ENCODE data around the gene NCAM1.
"Not testable (repeated sequence)": the region's sequence is repeated elsewhere in the genome, so short reads cannot be mapped to it uniquely, and the experiment has no call there.

Gene NCAM1

GRCh38 chr11:113022262-113022661 lies 61.0 kb downstream of the NCAM1 start:
- DNase-seq (ENCODE audit: low spot score): no peak

DNA sequence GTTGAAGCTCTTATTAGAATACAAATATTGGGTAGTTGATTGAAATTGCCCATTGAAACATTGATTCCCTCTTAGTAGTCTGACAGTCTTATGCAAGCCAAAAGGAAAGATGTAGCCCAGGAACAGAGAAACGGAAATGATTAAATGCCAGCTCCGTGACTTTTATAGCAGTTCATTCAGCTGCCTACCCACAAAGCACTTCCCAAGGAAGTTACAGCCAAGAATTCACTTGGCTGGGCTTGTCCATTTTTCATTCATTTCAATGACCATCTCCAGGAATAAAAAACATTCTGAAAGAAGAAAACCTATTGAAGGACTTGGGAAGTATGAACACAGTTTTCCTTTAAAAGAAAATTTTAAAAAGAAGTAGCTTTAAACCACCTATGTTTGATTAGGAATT lies 62.0 kb downstream of the NCAM1 start:
- DNase-seq (ENCODE audit: low spot score): no peak

DNA sequence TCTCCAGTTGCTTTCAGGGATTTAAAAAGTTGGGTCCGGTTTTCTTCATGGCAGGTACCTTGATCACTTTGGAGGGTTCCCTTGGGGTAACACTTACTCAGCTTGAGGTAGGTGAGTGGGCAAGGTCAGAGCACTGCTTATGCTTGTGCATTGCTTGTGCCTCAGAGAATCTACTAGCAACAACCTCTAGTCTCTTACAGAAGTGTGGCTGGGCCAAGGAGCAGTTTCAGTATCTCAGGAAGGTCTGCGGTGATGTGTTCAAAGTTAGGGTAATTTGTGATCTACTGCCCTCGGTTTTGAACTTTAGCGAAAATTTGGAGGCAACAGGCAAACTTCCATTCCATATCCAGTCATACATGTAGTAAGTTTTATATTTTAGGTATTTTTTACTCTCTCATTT lies 62.8 kb downstream of the NCAM1 start:
- DNase-seq (ENCODE audit: low spot score): no peak

- no peak for DNase-seq (ENCODE audit: low spot score)
These were observed 65.6 kb downstream of the NCAM1 start for GRCh38 chr11:113026778-113027177.

DNA sequence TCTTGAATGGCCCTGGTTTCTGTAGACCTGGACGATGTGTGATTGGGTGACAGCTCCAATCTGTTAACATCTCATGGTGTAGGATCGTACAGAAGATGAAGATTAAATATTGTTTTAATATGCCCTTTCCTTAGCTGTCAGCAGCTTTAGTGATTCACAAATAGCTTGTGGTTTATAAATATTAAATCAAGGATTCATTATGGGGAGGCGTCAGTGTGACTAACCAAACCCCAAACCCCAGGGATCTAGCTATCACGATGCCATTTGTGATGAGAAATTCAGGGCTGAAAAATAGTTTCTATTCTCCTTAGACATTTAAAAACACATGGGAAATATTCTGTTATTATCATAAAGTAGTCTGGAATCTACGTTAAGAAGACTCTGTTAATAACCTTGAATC lies 73.4 kb downstream of the NCAM1 start:
- DNase-seq (ENCODE audit: low spot score): no peak

DNA sequence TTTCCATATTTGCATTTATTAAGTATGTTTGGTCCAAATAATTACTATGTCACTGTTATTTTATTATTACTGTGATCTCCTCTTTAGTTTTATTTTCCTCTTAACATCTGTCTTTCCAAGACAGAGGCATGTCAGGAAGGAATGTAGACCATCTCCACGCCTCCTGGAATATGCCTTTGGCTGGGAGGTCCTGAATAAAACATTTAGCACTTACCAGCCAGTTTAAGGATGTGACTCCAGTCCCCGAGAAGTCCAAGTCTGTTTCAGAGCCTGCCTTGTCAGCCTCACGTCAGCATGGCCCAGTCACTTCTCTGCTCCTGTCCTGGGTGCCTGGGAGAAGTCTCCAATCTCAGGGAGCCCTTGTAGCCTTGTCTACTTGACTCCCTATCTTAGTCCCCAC lies 74.5 kb downstream of the NCAM1 start:
- no peak for DNase-seq (ENCODE audit: low spot score)

- DNase-seq (ENCODE audit: low spot score): no peak
These were observed 82.5 kb downstream of the NCAM1 start for GRCh38 chr11:113043698-113044097.

DNA sequence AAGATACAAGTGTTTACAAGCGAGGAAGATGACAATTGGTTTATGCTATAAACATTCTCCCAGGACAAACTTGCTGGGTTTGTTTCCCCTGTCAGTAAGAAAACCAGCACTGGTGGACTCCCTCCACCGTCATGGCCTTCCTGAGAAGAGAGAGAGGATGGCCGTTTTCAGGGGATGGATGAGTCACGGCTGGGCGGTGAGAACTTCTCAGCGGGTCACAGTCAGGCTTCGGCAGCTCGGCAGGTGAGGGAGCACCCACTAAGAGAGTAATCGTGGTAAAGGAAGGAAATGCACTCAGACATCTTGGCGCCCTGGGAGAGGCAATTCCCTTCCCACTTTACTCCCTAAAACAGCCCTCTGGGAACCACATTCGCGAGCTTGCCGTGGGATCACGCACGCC lies 83.9 kb downstream of the NCAM1 start:
- DNase-seq (ENCODE audit: low spot score): no peak

DNA sequence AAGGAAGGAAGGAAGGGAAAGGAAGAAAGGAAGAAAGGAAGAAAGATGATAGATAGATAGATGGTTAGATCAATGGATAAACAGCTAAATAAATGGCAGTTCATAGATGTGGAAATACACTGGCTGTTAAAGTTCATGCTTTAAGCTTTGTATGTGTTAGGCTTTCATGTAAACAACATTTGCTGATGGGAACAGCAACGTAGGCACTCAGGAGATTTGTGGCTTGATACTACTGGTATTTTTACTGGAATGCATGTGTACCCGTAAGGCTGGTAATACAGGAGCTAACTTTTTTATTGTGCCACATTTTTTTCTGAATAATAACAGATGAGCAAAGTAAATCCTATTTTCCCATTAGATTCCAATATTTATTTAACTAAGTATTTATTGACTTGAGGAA lies 85.6 kb downstream of the NCAM1 start:
- DNase-seq (ENCODE audit: low spot score): no peak

- peak; percentile 86 for DNase-seq (ENCODE audit: low spot score)
These were observed 87.9 kb downstream of the NCAM1 start for GRCh38 chr11:113048820-113049768.

DNA sequence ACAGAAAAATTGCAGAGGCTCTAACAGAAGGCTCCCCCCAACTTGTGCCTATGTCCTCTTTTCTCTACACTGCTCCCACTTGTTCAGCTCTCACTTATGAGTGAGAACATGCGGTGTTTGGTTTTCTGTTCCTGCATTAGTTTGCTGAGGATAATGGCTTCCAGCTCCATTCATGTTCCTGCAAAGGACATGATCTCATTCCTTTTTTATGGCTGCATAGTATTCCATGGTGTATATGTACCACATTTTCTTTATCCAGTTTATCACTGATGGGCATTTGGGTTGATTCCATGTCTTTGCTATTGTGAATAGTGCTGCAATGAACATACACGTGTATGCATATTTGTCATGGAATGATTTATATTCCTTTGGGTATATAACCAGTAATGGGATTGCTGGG lies 91.8 kb downstream of the NCAM1 start:
- DNase-seq (ENCODE audit: low spot score): not testable (repeated sequence)

DNA sequence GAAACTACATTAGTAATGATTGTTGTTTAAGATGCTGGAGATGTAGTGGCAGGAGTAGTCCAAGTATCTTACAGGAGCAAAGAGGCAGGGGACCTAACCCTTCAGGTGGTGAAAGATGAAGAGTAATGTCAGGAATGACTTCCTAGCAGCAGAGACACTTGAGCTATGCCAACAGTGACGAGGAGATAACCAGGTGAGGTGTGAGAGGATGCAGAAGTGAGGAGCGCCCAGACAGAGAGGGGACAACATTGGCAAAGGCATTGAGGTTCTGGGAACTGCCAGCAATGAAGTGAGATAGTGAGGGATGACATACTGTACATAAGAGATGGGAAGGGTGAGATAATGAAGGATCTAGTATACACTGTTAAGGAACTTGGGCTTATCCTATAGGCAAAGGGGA lies 95.8 kb downstream of the NCAM1 start:
- no peak for DNase-seq (ENCODE audit: low spot score)

DNA sequence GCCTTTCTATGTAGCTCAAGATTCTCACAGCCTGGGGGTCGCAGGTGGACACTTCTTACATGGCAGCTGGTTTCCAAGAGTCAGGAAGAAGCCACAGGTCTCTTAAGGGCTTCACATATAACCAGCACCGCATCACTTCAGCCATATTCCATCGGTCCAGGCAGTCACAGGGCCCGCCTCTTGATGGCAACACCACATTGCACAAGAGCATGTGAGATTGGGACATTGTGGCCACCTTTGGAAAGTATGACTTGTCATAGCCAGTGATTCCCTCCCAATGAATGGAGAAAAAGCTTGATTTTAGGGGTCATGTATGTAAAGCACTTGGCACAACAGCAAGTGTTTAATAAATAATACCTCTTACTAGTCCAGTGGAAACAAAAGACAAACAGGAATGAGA lies 98.3 kb downstream of the NCAM1 start:
- DNase-seq (ENCODE audit: low spot score): no peak

- DNase-seq (ENCODE audit: low spot score): no peak
These were observed 104.1 kb downstream of the NCAM1 start for GRCh38 chr11:113065330-113065729.

DNA sequence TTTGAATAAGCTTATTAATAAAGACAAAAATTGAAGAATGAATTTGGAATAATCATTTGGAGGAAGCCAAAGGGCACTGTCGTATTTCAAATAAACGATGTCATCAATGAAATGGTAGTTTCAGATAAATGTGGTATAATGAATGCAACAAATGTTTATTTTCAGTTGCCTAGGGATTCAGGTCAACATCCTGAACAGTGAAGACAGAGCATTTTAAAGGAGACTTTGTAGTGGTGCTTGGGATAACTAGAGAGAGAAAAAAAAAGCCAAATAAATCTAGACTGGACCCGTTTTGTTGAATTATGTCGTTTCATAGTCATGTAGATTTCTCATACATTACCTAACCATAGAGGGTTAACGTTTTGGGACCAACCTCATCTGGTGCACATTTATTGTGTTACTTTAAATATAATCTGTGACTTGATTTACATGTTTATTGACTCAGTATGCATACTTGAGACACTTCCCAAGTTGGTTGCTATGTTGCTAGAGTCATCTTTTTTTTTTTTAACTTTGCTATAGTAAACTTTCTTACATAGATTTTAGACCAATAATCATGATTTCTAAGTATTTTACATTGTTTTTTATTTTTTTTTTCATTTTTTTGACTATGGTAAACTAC lies 111.1 kb downstream of the NCAM1 start:
- DNase-seq (ENCODE audit: low spot score): no peak

- DNase-seq (ENCODE audit: low spot score): no peak
These were observed 112.2 kb downstream of the NCAM1 start for GRCh38 chr11:113073290-113073953.

GRCh38 chr11:113075586-113076095 lies 114.4 kb downstream of the NCAM1 start:
- DNase-seq (ENCODE audit: low spot score): no peak

- DNase-seq (ENCODE audit: low spot score): no peak
These were observed 116.2 kb downstream of the NCAM1 start for GRCh38 chr11:113077379-113077778.

GRCh38 chr11:113082341-113082955 lies 121.2 kb downstream of the NCAM1 start:
- no peak for DNase-seq (ENCODE audit: low spot score)

DNA sequence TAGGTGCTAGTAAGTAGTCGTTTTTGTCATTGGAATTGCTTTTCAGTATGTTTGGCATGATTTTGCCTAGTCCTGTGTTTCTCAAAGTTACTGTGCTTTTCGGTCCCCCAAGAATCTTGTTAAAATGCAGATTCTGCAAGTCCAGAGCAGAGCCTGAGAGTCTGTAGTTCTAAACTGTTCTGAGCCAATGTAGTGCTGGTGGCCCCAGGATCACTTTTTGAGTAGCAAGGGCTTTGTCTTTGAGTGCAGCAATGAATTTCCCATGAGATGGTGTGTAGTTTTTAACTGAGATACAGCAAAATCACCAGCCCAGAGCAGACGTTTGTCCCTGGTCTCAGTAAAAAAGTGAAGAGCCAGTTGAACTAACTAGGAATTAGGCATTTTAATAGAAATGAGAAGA lies 122.4 kb downstream of the NCAM1 start:
- DNase-seq (ENCODE audit: low spot score): no peak

DNA sequence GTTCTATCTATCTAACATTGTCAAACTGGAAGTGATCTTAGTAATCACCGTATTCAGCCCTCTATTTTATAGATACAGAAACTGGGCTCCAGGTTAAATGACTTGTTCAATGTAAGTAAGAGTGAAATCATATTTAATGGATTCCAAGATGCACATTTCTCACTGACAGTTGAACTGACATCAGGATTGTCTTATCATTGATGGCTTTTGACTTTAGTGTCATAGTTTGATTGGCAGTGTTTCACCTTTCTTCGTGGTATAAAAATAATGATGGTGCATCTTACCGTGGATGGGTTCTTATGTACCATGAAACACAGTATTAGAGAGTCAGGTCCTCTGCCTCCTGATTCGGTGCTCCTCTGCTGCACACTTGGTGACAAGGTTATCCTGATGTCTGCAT lies 123.1 kb downstream of the NCAM1 start:
- DNase-seq (ENCODE audit: low spot score): no peak

DNA sequence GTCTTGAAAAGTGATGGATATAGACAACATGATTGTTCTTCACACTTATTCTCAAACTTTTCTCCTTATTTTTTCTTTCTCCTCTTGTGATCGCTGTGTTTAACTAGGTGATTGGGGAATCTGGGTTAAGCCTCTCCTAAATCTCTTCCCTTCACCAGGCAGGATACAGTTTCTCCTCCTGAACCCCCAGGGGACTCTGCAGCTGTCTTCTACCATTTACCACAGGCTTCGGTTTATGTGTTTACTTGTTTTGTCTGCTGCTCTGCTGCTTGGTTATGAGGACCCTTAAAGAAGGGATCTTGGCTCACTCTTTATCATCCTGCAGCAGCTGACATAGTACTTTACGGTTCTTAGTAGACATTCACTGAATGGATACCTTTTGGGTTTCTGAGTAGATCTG lies 124.2 kb downstream of the NCAM1 start:
- no peak for DNase-seq (ENCODE audit: low spot score)
